Subcutaneous abdominal adipose tissue (tissue), 5 donors: ENCODE results near the gene SNCB.

ENCODE experiments used
- H3K27ac ChIP-seq: one replicate; pipeline ENCODE4 v1.7.0; 2013; ENCODE audit warnings: low read depth, mild to moderate bottlenecking, inconsistent platforms, low read length, moderate library complexity
- H3K27me3 ChIP-seq, 5 donors: one replicate each; pipeline ENCODE4 v1.7.0; 2013; ENCODE audit warnings: low read length in 5 of 5, inconsistent platforms in 1 of 5; ENCODE audit not compliant: control insufficient read depth in 5 of 5, insufficient read depth in 4 of 5
- H3K36me3 ChIP-seq, 5 donors: one replicate each; pipeline ENCODE4 v1.7.0; 2013; ENCODE audit warnings: low read length in 5 of 5; ENCODE audit not compliant: control insufficient read depth in 5 of 5, insufficient read depth in 5 of 5
- H3K4me1 ChIP-seq, 5 donors: one replicate each; pipeline ENCODE4 v1.7.0; 2013; ENCODE audit warnings: low read length in 5 of 5, mild to moderate bottlenecking in 3 of 5, moderate library complexity in 1 of 5; ENCODE audit not compliant: control insufficient read depth in 5 of 5, insufficient read depth in 5 of 5
- H3K4me3 ChIP-seq, 5 donors: one replicate each; pipeline ENCODE4 v1.7.0; 2013; ENCODE audit warnings: low read length in 5 of 5, low read depth in 1 of 5
- H3K9ac ChIP-seq, 5 donors: one replicate each; pipeline ENCODE4 v1.7.0; 2013; ENCODE audit warnings: low read length in 5 of 5, mild to moderate bottlenecking in 4 of 5, moderate library complexity in 3 of 5
- H3K9me3 ChIP-seq, 5 donors: one replicate each; pipeline ENCODE4 v1.7.0; 2013; ENCODE audit warnings: low read length in 5 of 5; ENCODE audit not compliant: control insufficient read depth in 5 of 5
- donor health status: healthy.
- donor health status: healthy.
- donor health status: healthy.
- donor health status: healthy.
- donor health status: healthy.

The SNCB gene

DNA sequence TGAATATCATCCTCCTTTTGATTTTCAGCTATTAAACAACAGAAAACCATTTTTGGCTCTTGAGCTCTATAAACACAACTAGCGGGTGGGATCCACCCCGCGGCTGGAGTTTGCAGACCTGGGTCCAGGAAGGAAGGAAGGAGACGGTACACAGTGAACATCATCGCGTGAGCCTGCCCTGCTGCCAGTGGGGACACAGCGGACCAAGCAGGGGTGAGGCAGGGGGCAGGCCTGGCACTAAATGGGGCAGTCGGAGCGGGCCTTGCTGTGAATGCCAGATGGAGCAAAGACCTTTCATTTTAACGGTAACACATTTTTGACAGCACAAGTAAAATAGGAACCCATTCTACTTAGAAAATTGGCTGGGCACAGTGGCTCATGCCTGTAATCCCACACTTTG is 31.3 kb upstream of the SNCB start:
- peaks cover 2 to 31% (median 26%) of the 10 kb centered on the region in 5 donors for H3K4me1 ChIP-seq
- H3K9me3 ChIP-seq = no peaks in the 10 kb centered on the region
- peaks cover 8 to 25% (median 23%) of the 10 kb centered on the region in 5 donors for H3K27me3 ChIP-seq

DNA sequence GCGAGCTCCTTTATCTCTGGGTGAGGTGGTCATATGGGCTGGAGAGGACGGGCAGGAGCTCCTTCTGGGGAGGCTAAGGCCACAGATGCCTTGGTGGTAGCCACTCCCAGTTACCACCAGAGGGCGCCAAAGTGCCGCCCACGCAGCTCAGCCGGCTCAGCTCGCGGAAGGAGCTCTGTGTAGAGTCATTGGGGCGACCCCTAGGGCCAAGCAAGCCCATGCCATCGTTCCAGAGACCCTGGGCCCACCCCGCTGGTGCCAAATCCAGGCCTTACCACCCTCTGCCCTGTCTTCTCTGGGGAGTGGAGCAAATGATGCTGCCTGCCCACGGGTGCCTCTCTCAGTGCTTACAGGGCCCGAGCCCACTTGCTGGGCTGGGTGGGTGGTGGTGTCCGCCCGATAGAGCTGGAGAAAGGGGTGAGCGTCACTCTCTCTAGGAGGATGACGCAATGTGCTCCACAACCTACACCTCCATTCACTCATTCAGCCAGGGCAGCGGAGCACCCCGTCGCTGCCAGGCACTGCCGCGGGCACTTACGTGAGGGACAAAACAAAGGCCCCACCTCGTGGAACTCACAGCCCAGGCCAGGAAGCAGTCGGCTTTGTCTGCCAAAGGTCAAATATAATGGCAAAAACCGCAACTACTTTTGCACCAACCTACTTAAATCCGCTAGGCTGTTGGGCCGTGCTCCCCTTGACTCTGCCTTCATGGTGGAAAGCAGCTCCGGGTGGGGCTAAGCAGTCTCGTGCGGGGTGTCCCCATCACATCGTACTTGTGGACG is 30.7 kb upstream of the SNCB start:
- H3K27me3 ChIP-seq = peaks cover 8 to 25% (median 23%) of the 10 kb centered on the region in 5 donors
- H3K4me3 ChIP-seq = no peak overlapping the region
- H3K9ac ChIP-seq = no peak overlapping the region
- peaks cover 2 to 31% (median 26%) of the 10 kb centered on the region in 5 donors for H3K4me1 ChIP-seq
- peaks cover 0 to 17% (median 11%) of the 10 kb centered on the region in 5 donors for H3K36me3 ChIP-seq
- H3K9me3 ChIP-seq = no peaks in the 10 kb centered on the region
- no peak overlapping the region for H3K27ac ChIP-seq

More for the DNA sequence above, 31.3 kb upstream of the SNCB start:
- no peak overlapping the region for H3K4me3 ChIP-seq
- H3K27ac ChIP-seq = no peak overlapping the region
- H3K9ac ChIP-seq = no peak overlapping the region
- peaks cover 0 to 11% (median 7%) of the 10 kb centered on the region in 5 donors for H3K36me3 ChIP-seq

DNA sequence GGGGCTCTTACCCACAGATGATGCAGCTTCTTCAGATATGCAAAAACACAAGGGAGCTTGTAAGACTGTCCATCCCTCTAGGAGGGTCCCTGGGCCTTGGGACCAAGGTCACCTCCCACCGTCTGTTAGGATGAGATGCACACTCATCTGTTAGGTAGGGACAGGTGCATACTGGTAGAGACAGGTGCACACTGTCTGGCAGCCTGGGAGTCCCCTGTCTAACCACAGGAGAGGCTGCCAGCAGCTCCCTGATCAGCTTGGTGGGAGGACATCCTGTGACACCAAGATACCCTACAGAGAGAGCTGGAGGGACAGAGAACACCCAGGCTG is 30.2 kb upstream of the SNCB start:
- Histone ChIP-seq H3K27ac (no peak overlapping the region), H3K9me3 (no peaks in the 10 kb centered on the region), H3K9ac (no peak overlapping the region)

DNA sequence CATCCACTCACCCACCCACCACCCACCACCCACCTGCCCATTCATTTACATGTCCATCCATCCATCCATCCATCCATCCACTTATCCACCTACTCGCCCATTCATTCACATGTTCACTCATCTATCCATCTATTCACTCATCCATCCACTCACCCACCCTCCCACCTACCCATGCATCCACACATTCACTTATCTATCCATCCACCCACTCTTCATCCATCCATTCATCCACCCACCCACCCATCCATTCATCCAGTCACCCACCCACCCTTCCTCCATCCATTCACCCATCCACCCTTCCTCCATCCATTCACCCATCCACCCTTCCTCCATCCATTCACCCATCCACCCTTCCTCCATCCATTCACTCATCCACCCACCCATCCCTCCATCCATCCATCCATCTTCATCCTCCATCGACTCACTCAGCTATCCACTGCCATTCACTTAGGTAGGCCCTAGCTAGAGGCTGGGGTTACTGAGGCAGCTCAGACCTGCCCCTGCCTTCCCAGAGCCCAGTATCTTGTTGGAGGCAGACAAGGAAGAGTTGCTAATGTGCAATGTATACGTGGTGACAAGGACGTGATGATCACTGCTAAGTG is 29.6 kb upstream of the SNCB start:
- H3K9ac ChIP-seq = no peak overlapping the region
- H3K4me3 ChIP-seq = no peak overlapping the region
- H3K4me1 ChIP-seq = peaks cover 2 to 31% (median 26%) of the 10 kb centered on the region in 5 donors
- H3K36me3 ChIP-seq = peaks cover 0 to 28% (median 18%) of the 10 kb centered on the region in 5 donors
- H3K9me3 ChIP-seq = no peaks in the 10 kb centered on the region
- peaks cover 8 to 19% (median 16%) of the 10 kb centered on the region in 5 donors for H3K27me3 ChIP-seq
- no peak overlapping the region for H3K27ac ChIP-seq

More for the DNA sequence above, 30.2 kb upstream of the SNCB start:
- H3K27me3 ChIP-seq = peaks cover 8 to 24% (median 21%) of the 10 kb centered on the region in 5 donors
- H3K36me3 ChIP-seq = peaks cover 0 to 22% (median 13%) of the 10 kb centered on the region in 5 donors
- H3K4me3 ChIP-seq = no peak overlapping the region
- H3K4me1 ChIP-seq = peaks cover 2 to 31% (median 26%) of the 10 kb centered on the region in 5 donors

DNA sequence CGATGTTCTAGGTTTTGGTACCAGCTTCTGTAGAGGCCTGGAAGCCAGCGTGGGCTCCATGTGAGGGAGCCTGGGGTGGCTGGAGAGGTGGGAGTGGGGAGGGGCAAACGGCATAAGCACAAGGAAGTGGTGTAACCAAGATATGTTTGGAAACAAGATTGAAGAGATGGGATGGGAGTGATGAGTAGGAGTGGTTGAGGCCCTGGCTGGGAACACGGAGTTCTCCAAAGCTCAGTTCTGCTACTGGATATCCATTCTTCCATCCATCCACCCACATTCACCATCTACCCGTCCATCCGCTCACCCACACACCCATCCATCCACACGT is 29.1 kb upstream of the SNCB start:
- peaks cover 8 to 17% (median 15%) of the 10 kb centered on the region in 5 donors for H3K27me3 ChIP-seq
- H3K9me3 ChIP-seq = no peaks in the 10 kb centered on the region
- peaks cover 0 to 33% (median 21%) of the 10 kb centered on the region in 5 donors for H3K36me3 ChIP-seq
- H3K4me3 ChIP-seq = no peak overlapping the region
- peak overlapping the region in 2 of 5 donors; percentile 6 to 19 for H3K9ac ChIP-seq
- no peak overlapping the region for H3K27ac ChIP-seq
- H3K4me1 ChIP-seq = peaks cover 2 to 31% (median 26%) of the 10 kb centered on the region in 5 donors

DNA sequence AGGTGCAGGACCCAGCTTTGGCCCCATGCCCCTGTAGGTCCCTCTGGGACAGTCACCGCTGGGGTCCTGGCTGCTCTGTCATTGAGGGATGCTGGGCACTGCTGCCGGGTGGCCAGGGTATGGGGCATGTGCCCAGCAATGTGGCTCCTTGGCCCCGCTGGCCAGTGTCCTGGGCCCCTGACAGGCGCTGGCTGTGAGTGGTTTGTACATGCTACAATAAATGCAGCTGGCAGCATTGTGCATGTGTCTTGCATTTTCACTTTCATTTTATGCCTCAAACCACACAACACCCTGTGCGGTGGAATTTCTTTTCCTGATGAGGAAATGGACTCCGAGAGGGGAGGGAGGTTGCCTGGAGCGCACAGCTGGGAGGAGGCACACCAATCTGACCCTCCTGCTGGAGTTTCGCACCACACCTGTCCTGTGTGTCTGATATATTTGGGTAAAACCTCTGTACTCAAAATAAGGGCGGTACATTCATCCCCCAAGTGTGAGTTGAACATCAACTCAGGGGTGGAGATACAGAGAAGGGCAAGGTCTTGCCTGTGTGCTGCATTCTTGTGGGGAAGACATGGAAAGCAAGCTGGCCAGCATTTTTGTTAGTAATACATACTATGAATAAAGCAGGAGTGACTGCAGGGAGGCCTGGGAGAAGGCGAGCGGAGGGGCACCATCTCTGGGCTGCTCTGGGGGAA is 28.6 kb upstream of the SNCB start:
- Histone ChIP-seq H3K4me3 (peak overlapping the region in 3 of 5 donors; percentile 37 to 53 (median 41)), H3K9me3 (no peaks in the 10 kb centered on the region), H3K27me3 (peaks cover 8 to 14% (median 11%) of the 10 kb centered on the region in 5 donors), H3K36me3 (peaks cover 0 to 38% (median 26%) of the 10 kb centered on the region in 5 donors), H3K27ac (no peak overlapping the region), H3K9ac (peak overlapping the region in 3 of 5 donors; percentile 4 to 19 (median 6)), H3K4me1 (peaks cover 2 to 27% (median 21%) of the 10 kb centered on the region in 5 donors)

DNA sequence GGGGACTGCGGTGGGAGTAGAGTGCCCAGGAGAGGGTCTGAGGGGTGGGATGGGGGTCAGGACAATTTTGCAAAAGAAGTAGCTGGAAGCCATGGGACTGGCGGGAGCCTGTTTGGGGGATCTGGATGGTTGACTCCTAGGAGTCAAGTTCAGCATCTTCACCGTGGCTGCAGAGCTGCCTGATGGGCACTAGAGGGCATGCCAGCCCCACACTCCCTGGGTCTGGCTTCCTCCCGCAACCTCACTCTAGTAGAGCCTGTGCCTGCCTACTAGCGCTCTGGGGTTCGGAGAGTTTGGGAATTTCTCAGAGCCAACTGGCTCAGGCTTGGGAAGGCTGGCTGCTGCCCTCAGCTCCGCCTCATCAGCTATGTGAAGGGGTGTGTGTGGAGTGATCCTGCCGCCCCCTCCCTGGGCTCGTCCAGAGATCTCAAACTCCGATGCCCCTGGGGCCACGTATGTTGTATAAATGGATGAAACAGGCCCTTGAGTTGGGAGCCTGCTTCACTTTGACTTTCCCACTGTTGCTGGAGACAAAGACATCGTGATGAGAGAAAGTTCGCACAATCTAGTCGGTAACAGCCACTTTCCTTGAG is 27.8 kb upstream of the SNCB start:
- H3K27me3 ChIP-seq = peaks cover 8 to 11% (median 8%) of the 10 kb centered on the region in 5 donors
- peaks cover 0 to 46% (median 34%) of the 10 kb centered on the region in 5 donors for H3K36me3 ChIP-seq
- no peak overlapping the region for H3K27ac ChIP-seq
- H3K9ac ChIP-seq = no peak overlapping the region
- peak overlapping the region in 1 of 5 donors; percentile 41 for H3K4me3 ChIP-seq
- H3K9me3 ChIP-seq = no peaks in the 10 kb centered on the region
- peaks cover 2 to 23% (median 17%) of the 10 kb centered on the region in 5 donors for H3K4me1 ChIP-seq

DNA sequence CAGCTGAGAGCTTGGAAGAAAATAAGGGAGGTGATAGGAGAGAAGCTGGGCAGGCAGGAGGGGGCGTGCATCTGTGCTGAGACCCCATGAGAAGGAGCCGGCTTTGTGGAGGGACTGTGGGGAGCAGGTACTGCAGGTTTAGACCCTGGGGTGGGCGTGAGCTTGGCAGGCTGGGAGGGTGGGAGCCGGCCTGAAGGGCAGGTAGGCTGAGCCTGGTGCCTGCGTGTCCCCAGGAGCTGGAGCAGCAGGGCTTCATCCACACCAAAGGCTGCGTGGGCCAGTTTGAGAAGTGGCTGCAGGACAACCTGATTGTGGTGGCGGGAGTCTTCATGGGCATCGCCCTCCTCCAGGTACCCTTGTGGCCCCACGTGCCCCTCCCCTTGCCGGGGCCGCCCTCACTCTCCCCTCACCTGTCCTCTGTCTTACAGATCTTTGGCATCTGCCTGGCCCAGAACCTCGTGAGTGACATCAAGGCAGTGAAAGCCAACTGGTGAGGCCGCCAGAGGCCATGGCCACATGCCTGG is 26.2 kb upstream of the SNCB start:
- Histone ChIP-seq H3K4me3 (no peak overlapping the region), H3K9ac (no peak overlapping the region), H3K27me3 (peaks cover 0 to 4% (median 0%) of the 10 kb centered on the region in 5 donors), H3K9me3 (no peaks in the 10 kb centered on the region), H3K27ac (no peak overlapping the region), H3K36me3 (peaks cover 0 to 53% (median 40%) of the 10 kb centered on the region in 5 donors), H3K4me1 (peaks cover 2 to 23% (median 17%) of the 10 kb centered on the region in 5 donors)

DNA sequence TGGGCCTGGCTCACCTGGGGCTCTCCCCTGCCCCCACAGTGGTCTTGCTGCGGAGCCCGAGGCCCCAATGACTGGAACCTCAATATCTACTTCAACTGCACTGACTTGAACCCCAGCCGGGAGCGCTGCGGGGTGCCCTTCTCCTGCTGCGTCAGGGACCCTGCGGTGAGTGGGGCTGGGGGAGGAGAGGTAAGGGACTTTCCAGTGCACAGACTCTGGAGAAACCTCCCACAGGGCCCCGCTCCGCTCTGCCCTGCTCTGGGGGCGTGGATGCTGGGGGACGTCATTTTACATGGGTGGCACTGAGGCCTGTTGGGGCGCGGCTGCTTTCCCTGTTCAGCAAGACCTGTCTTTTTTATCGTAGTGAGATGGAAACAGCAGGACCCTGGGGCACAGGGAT is 24.5 kb upstream of the SNCB start:
- no peak overlapping the region for H3K9ac ChIP-seq
- H3K9me3 ChIP-seq = no peaks in the 10 kb centered on the region
- H3K27ac ChIP-seq = no peak overlapping the region
- no peak overlapping the region for H3K4me3 ChIP-seq
- H3K36me3 ChIP-seq = peaks cover 0 to 53% (median 40%) of the 10 kb centered on the region in 5 donors
- H3K4me1 ChIP-seq = peaks cover 2 to 17% (median 12%) of the 10 kb centered on the region in 5 donors
- H3K27me3 ChIP-seq = no peaks in the 10 kb centered on the region
